H1 (cell line): ENCODE data around the gene CNGB1. TPM values are rescaled to one million over a fixed set of nuclear protein-coding genes. Genes with fewer than 3 reads are reported as not detected.

Source experiments
- BCL11A ChIP-seq, 2 experiments: IDR thresholded peaks; one replicate each; pipeline ENCODE4 v1.6.1; 2011; ENCODE audit warnings: low read depth in 2 of 2, low read length in 2 of 2, mild to moderate bottlenecking in 2 of 2
- CHD2 ChIP-seq: IDR thresholded peaks from 2 replicates; pipeline ENCODE4 v1.6.1; 2012; ENCODE audit warnings: low read length, improper control_type of control experiment
- EP300 ChIP-seq, 2 experiments: IDR thresholded peaks; 1 replicate in 1 of 2; 2 replicates in 1 of 2; pipeline ENCODE4 v1.6.1; 2011 to 2012; ENCODE audit warnings: low read depth in 2 of 2, low read length in 2 of 2, mild to moderate bottlenecking in 2 of 2, borderline replicate concordance in 1 of 2, inconsistent platforms in 1 of 2, moderate library complexity in 1 of 2
- HDAC6 ChIP-seq: IDR thresholded peaks from one replicate; pipeline ENCODE4 v1.7.1; 2012; ENCODE audit warnings: low read depth, mild to moderate bottlenecking, inconsistent platforms, low read length, moderate library complexity
- NANOG ChIP-seq: IDR thresholded peaks from 2 replicates; pipeline ENCODE4 v1.6.1; 2011; ENCODE audit warnings: low read length, low read depth, mild to moderate bottlenecking, inconsistent platforms; ENCODE audit not compliant: insufficient read depth, poor library complexity, severe bottlenecking
- PHF8 ChIP-seq: fragments of 200-600 bp; sonication (generic); conservative IDR thresholded peaks from 2 replicates; pipeline ENCODE4 v1.7.1; 2012; ENCODE audit warnings: low read depth, mild to moderate bottlenecking, inconsistent platforms, low read length, moderate library complexity
- POLR2A ChIP-seq, 2 experiments: IDR thresholded peaks; 1 replicate in 1 of 2; 2 replicates in 1 of 2; pipeline ENCODE4 v1.6.1; 2011; ENCODE audit warnings: low read depth in 2 of 2, low read length in 2 of 2, mild to moderate bottlenecking in 2 of 2; ENCODE audit errors: control extremely low read depth in 1 of 2
- POLR2AphosphoS5 ChIP-seq: IDR thresholded peaks from 2 replicates; pipeline ENCODE4 v1.6.1; 2011; ENCODE audit warnings: low read depth, low read length
- RAD21 ChIP-seq, 2 experiments: IDR thresholded peaks in 1 of 2; conservative IDR thresholded peaks in 1 of 2; 2 replicates each; pipeline ENCODE4 v1.6.1; 2011; ENCODE audit warnings: low read depth in 2 of 2, low read length in 2 of 2, improper control_type of control experiment in 1 of 2, inconsistent platforms in 1 of 2, mild to moderate bottlenecking in 1 of 2, moderate library complexity in 1 of 2
- polyA plus RNA-seq, 7 experiments: library from polyadenylated mRNA; depleted of rRNA in 3 of 7; stranded (reverse) in 5 of 7; unstranded in 2 of 7; fragments of >200 nt in 5 of 7; fragments of 200-250 nt in 2 of 7; gene quantifications; 1 replicate in 5 of 7; 2 replicates in 1 of 7; 4 replicates in 1 of 7; pipeline versions ENCODE4 v1.2.1 to v1.2.3, GENCODE V29; 2011 to 2013; ENCODE audit warnings: missing spikeins in 2 of 7, mixed read lengths in 2 of 7
- total RNA-seq: library from RNA; stranded (reverse); fragmentation: NEBNext Ultra II Directional; extraction: Animal tissue kit (Norgen Biotek cat#: 25700); gene quantifications from 2 replicates; pipeline ENCODE4 v1.2.1, GENCODE V29; 2021

CNGB1 gene
- total and polyA plus RNA-seq, 2 of the 8 experiments (the other 6 are each of a cell fraction or from before 2014, with no cell fraction given), result not detected

DNA sequence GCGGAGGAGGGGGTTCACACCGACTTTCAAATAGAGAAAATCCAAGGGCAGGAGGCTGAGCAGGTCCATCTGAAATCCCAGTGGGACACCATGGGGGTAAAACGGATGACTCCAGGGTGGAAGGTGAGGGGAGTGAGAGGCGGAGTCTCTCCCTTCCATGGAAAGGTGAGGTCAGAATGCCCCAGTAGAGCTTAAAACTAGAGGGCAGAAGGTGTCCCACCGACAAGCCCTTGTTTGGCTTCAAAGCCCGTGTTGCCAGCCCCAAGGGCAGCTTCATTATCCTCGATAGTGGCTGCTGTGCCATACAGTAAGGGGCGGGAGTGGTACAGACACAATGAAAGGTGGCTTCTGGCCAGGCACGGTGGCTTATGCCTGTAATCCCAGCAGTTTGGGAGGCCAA lies 55.7 kb downstream of the CNGB1 start (continued):
- no peak for TF ChIP-seq NANOG
- TF ChIP-seq HDAC6, result no peak
- no peak for TF ChIP-seq CHD2
- TF ChIP-seq EP300 (IDR thresholded peaks at IDR 0.05; ENCODE audit: borderline replicate concordance in 1 of 2, low read depth in 2 of 2, low read length in 2 of 2), result no peak
- TF ChIP-seq PHF8, result no peak
- TF ChIP-seq BCL11A (IDR thresholded peaks at IDR 0.05; ENCODE audit: low read depth in 2 of 2, low read length in 2 of 2), result no peak
- TF ChIP-seq POLR2A (IDR thresholded peaks at IDR 0.05; ENCODE audit: control extremely low read depth in 1 of 2, low read depth in 2 of 2, low read length in 2 of 2), result no peak
- no peak for TF ChIP-seq RAD21 (IDR thresholded peaks at IDR 0.05 in 1 of 2, conservative IDR thresholded peaks at IDR 0.05 in 1 of 2; ENCODE audit: low read depth in 2 of 2, low read length in 2 of 2)
- TF ChIP-seq POLR2AphosphoS5, result no peak
